ENCODE measurements around the gene GAS2L1.

GAS2L1 gene

DNA sequence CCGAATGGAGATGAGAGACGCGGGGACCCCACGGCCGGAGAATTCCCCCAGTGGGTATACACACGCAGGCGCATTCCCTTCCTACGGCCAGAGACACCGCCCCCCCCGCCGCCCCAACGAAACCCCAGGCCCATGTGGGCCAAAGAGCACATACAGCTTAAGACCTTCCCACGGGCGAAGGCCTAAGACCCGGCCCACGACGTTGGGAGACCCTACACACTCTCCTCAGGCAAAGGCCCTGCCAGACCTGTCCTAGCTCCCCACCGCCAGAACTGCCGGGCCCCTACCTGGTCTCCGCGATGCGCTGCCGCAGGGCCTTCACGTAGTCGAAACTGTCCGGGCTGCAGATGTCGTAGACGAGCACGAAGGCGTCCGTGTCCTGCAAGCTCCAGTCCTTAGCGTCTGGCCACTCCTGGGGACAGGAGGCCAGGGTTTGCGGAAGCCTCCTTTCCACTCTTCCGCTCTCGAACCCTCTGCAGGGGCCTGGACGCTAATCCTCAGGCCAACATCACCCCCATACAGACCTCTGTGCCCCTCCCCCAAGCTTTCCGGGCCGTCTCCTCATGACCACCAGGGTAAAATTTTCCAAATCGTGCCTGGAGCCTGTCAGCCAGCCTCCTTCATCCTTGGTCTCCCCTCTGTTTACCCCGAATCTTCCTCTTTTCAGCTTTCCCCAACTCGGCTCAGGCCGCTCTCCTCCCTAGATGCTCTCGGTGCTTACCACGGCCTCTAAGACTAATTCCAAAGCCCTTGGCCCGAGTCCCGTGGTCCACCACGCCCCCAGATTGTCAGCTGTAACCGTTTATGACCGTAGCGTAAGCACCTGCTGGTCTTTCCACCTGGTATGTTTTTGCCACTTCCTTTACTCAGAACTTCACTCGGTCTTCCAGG lies 7.4 kb downstream of the GAS2L1 start:
- no peak for TF ChIP-seq ZFX (IDR thresholded peaks at IDR 0.05; ENCODE audit: borderline replicate concordance)
- TF ChIP-seq, protein P1, sequence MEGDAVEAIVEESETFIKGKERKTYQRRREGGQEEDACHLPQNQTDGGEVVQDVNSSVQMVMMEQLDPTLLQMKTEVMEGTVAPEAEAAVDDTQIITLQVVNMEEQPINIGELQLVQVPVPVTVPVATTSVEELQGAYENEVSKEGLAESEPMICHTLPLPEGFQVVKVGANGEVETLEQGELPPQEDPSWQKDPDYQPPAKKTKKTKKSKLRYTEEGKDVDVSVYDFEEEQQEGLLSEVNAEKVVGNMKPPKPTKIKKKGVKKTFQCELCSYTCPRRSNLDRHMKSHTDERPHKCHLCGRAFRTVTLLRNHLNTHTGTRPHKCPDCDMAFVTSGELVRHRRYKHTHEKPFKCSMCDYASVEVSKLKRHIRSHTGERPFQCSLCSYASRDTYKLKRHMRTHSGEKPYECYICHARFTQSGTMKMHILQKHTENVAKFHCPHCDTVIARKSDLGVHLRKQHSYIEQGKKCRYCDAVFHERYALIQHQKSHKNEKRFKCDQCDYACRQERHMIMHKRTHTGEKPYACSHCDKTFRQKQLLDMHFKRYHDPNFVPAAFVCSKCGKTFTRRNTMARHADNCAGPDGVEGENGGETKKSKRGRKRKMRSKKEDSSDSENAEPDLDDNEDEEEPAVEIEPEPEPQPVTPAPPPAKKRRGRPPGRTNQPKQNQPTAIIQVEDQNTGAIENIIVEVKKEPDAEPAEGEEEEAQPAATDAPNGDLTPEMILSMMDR (IDR thresholded peaks at IDR 0.05), result no peak
- no peak overlapping the region for H3K27ac ChIP-seq

DNA sequence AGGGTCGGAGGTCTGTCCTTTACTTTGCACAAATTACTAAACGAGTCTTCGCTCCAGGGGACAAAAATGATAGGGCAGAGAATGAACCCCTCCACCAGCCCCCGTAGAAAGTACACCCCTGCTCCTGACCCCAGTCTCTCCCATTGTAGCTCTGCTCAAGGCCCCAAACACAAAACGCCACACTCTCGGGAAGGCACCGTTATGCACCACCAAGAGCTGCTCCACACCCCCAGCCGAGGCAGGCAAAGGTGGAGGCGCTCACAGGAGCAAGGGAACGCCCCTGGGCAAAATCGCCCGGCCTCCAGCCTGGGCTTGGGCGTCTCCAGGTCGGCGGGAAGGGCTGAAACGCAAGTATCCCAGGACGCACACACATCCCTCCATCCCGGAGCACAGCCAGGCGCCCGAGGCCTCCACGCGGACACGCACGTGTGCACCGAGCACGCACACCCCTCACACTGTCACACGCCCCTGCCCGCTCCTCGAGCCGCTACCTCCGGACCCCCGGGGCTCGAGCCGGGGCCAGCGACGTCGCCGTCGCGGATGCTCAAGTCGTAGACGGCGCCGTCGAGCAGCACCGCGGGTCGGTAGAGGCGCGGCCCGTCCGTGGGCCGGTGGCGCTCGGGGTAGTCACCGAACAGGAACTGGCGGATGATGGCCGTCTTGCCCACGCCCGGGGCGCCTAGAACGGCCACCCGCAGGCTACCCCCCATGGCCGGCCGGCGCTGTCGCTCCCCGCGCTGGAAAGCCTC lies 8.3 kb downstream of the GAS2L1 start:
- TF ChIP-seq, protein P1 (IDR thresholded peaks at IDR 0.05), result no peak
- no peak for TF ChIP-seq ZFX (IDR thresholded peaks at IDR 0.05; ENCODE audit: borderline replicate concordance)
- no peak overlapping the region for H3K27ac ChIP-seq

DNA sequence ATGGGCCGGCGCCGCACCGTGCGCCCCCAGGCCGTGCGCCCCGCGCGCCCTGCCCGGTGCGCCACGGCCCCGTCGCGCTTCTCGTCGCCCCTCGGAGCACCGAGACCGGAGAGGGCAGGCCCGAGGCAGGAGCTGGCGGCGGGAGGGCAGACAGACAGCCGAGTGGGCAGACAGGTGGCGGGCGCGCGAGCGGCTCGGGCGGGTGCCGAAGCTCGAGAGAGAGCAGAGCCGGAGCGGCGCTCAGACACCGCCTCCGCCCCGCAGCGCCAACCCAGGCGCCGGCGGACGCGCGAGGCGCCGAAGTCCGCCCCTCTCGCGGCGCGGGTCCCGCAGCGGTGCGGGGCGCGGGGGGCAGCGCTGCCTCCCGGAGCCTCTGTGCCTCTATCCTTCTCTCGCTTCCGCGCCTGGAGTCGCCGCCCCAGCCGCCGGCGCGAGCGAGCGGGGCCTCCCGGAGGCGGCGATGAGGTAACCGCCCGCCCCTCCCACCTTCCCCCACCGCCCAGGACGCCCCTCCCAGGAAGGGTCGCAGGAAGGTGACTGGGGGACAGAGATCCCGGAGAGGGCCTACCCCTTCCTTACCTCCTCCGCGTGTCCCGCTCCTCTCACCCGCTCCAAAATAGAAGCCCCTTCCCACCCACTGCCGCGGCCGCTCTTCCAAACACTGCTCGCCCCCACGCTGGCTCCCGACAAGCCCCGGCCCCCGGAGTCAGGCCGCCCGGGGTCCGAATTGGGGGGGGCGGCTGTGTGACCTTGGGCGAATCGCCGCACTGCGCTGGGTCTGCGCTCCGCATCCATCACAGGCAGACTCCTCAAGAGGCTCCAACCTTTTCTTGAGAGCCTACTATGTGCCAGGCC lies 9.1 kb downstream of the GAS2L1 start, which contains the start of gene RASL10A:
Gene RASL10A (minus strand): TSS at position 412 of the 855 bp plus-strand sequence. CDS start 451 bp downstream, outside the sequence.
- H3K27ac ChIP-seq, result no peak within 1 kb of the TSS
- TF ChIP-seq, protein P1 (IDR thresholded peaks at IDR 0.05), result no peak
- TF ChIP-seq ZFX (IDR thresholded peaks at IDR 0.05; ENCODE audit: borderline replicate concordance), result no peak

DNA sequence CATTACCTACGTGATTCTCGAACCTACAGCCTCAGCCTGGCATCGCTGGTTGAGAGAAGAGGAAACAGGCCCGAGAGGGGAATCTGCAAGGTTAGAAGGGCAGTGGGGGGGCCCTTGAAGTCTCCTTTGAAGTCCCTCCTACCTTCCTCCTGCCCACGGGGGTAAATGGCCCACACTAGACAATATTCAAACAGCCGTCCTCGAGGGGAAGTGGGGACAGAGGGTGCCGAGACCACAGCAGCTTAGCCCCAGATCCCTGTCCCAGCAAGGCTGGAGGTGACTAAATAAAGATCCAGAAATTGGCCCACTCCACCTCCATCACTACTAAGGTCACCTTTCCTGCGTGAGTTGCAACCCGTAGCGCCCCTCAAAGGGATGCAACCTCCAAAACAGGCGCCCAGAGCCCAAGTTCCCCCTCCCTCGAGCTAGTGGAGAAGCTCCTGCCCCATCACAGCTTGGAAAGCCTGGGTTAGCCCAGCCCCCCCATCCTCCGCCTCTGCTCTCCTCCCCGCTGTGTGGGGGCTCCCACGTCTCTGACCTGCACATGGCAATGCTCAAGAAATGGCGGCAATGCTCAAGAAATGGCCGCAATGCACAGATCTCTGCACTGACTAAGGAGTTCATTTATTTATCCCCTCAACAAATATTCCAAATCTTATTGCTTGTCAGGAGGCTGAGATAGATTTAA lies 9.8 kb downstream of the GAS2L1 start:
- TF ChIP-seq, protein P1 (IDR thresholded peaks at IDR 0.05), result no peak
- TF ChIP-seq ZFX (IDR thresholded peaks at IDR 0.05; ENCODE audit: borderline replicate concordance), result no peak
- no peak overlapping the region for H3K27ac ChIP-seq

DNA sequence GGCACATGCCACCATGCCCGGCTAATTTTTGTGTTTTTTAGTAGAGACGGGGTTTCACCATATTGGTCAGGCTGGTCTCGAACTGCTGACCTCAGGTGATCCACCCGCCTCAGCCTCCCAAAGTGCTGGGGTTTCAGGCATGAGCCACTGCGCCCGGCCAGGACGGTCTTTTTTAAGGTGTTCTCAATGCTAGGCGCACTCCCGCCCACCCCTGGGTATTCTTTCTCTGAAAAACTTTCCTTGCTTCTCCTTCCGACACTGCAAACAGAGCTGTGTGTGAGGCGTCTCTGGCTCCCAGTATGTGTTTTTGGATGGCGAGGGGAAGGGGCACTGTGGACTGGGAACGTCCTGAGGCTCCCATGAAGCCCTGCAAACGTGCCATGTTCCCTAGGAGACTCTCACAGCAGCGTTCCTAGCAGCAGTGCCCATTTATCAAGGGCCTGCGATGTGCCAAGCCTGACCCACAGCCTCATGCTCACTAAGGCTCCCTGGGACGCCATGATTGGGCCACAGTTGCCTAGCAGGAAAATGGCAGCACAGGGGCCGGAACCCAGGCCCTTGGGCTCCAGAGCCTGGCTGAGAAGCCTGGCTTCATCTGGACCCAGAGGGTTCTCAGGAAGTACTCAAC lies 11.5 kb downstream of the GAS2L1 start:
- TF ChIP-seq ZFX (IDR thresholded peaks at IDR 0.05; ENCODE audit: borderline replicate concordance), result no peak
- TF ChIP-seq, protein P1 (IDR thresholded peaks at IDR 0.05), result no peak
- H3K27ac ChIP-seq, result no peak overlapping the region

DNA sequence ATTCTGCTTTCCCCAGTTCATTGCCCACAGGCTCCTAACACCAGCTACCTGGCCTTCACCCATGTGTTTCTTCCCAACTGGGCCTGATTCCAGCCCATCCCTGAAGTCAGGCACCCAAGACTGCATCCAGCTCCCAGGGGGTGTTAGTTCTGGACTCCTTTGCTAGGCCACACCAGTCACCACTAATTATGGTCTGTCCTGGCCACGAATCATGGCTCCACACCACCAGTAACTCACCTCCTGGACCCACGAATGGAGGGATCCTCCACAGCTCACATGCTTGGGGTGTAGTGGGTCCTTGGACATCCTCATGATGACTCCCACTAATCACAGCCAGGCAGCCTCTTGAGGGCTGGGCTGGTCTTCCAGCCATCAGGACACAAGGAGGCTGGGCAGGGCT lies 12.6 kb downstream of the GAS2L1 start:
- TF ChIP-seq ZFX (IDR thresholded peaks at IDR 0.05; ENCODE audit: borderline replicate concordance), result no peak
- TF ChIP-seq, protein P1 (IDR thresholded peaks at IDR 0.05), result no peak
- no peak overlapping the region for H3K27ac ChIP-seq

All from 22Rv1 (cell line).